ENCODE results near the gene FHL2.

DNA sequence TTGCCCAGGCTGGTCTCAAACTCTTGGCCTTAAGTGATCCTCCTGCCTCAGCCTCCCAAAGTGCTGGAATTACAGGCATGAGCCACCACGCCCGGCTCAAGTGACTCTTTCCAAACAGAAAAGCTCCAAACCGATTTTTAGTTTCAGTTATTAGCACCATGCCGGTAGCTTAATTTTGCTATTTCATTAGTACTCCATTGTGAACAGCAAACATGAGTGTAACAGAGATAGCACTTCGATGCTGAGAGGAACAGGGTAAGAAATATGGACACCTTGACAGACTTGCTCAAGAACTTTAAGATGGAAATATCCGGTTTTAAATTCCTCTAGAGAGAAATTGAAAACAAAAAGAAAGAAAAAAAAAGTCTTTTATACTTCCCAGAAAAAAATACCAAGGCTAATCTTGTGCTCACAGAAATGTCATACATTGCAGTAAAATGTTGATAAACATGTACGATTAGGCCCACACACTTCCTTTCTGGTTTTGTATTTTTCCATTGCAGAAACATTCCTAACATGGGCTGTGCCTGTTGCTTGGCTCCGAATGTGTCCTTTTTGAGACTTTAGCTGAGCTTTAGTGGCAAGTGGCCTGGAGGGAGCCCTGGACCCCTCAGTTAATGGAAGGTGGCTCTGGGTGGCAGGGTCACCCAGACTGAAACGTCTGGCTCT lies 18.3 kb downstream of the FHL2 start:
- no peak for TF ChIP-seq KAT7 (CRISPR knock-in tag; IDR thresholded peaks at IDR 0.05; ENCODE audit: borderline replicate concordance)
- TF ChIP-seq, protein P1, sequence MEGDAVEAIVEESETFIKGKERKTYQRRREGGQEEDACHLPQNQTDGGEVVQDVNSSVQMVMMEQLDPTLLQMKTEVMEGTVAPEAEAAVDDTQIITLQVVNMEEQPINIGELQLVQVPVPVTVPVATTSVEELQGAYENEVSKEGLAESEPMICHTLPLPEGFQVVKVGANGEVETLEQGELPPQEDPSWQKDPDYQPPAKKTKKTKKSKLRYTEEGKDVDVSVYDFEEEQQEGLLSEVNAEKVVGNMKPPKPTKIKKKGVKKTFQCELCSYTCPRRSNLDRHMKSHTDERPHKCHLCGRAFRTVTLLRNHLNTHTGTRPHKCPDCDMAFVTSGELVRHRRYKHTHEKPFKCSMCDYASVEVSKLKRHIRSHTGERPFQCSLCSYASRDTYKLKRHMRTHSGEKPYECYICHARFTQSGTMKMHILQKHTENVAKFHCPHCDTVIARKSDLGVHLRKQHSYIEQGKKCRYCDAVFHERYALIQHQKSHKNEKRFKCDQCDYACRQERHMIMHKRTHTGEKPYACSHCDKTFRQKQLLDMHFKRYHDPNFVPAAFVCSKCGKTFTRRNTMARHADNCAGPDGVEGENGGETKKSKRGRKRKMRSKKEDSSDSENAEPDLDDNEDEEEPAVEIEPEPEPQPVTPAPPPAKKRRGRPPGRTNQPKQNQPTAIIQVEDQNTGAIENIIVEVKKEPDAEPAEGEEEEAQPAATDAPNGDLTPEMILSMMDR (IDR thresholded peaks at IDR 0.05), result no peak
- TF ChIP-seq RELA (CRISPR knock-in tag; IDR thresholded peaks at IDR 0.05; ENCODE audit: borderline replicate concordance), result no peak
- TF ChIP-seq ELF4 (CRISPR knock-in tag; IDR thresholded peaks at IDR 0.05; ENCODE audit: low read depth), result no peak
- no peak for TF ChIP-seq CREM (CRISPR knock-in tag; IDR thresholded peaks at IDR 0.05)
- TF ChIP-seq, protein P2, sequence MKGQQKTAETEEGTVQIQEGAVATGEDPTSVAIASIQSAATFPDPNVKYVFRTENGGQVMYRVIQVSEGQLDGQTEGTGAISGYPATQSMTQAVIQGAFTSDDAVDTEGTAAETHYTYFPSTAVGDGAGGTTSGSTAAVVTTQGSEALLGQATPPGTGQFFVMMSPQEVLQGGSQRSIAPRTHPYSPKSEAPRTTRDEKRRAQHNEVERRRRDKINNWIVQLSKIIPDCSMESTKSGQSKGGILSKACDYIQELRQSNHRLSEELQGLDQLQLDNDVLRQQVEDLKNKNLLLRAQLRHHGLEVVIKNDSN (CRISPR knock-in tag; IDR thresholded peaks at IDR 0.05), result no peak
- no peak for TF ChIP-seq JUN (CRISPR knock-in tag; IDR thresholded peaks at IDR 0.05)
- TF ChIP-seq GTF2I (CRISPR knock-in tag; conservative IDR thresholded peaks at IDR 0.05), result no peak

All from WTC11 (cell line).